Progenitor cell of endocrine pancreas (in vitro differentiated cells): ENCODE measurements around the gene PANK2. TPM values are rescaled to one million over a fixed set of nuclear protein-coding genes. Genes with fewer than 3 reads are reported as not detected.
"Not testable (repeated sequence)": the region's sequence is repeated elsewhere in the genome, so short reads cannot be mapped to it uniquely, and the experiment has no call there.

Experiments
- DNase-seq: peaks from one replicate; pipeline ENCODE4 v3.0.0; 2021; ENCODE audit warnings: low spot score; ENCODE audit not compliant: unreplicated experiment
- H3K27ac Mint-ChIP-seq: 2 replicates; pipeline ENCODE4 v1.8.0; 2021; ENCODE audit warnings: mild to moderate bottlenecking, moderate library complexity, mixed read lengths
- H3K27me3 Mint-ChIP-seq: 2 replicates; pipeline ENCODE4 v1.8.0; 2021; ENCODE audit warnings: mixed read lengths
- H3K36me3 Mint-ChIP-seq: 2 replicates; pipeline ENCODE4 v1.8.0; 2022; ENCODE audit warnings: mixed read lengths; ENCODE audit not compliant: insufficient read depth
- H3K4me1 Mint-ChIP-seq: 2 replicates; pipeline ENCODE4 v1.8.0; 2021; ENCODE audit warnings: low read depth, mixed read lengths
- H3K4me3 Mint-ChIP-seq: 2 replicates; pipeline ENCODE4 v1.8.0; 2021; ENCODE audit warnings: low read depth, mild to moderate bottlenecking, moderate library complexity, mixed read lengths
- H3K9me3 Mint-ChIP-seq: 2 replicates; pipeline ENCODE4 v1.8.0; 2021; ENCODE audit warnings: low read depth, mixed read lengths
- long read RNA-seq: library from polyadenylated mRNA; unstranded; transcript quantifications from one replicate; pipeline ENCODE4 v2.0.0, GENCODE V29; 2020
- total RNA-seq: library from RNA; stranded (reverse); gene quantifications from 2 replicates; pipeline ENCODE4 v1.2.1, GENCODE V29; 2021
- TF ChIP-seq, protein P1 (sequence below): fragments of 200-600 bp; sonication (generic); IDR thresholded peaks from one replicate; pipeline ENCODE4 v1.5.0; 2021; ENCODE audit warnings: antibody characterized with exemption, mild to moderate bottlenecking; ENCODE audit not compliant: unreplicated experiment

PANK2 gene
- 53.8 and 57.6 TPM in 2 replicates for total RNA-seq
- long read RNA-seq, transcript PANK2-209 (7 exons, 1,763 nt), result major isoform, 5 of 30 reads
- long read RNA-seq, partial matches to known transcripts, result 2 of 30 reads
- long read RNA-seq, other reads (novel, unspliced or antisense), result 22 of 30 reads

DNA sequence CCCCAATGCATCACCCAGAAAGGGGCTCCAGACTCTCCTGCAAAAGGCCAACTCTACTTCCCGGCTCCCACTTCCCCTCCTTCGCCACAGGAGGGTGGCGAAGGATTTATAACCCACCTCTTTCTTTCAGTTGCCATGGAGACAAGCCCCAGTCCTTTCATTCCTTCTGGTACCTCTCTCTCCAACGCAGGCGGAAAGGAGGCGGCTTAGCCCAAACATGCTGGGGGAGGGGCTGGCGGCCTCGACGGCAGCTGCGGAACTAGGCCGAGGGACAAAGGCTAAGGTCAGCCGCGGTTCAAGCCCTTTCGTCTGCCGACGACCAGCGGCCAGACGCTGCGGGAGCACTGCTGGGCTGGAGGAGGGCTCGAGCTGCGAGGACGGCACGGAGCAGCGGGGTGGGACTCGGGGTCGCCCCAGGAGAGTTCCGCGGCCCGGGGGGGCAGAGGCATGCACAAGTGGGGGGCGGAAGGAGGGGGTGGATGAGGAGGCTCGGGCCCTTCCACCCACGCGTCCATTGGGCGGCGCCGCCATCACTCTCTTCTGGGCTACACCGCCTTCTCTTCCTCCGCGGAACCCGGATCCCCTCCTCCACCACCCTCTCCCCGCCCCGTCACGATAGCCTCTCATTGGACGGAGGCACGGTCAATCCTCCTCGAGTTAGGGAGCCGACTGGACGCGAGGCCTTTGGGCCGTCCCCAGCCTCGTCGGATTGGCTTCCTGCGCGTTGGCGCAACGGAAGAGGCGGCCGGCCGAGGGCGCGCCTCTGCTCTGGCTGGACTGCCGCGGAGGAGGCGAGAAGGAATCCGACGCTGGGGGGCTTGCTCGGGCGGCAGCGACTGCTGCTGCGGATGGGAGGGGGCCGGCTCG, at the start of gene PANK2:
PANK2 (plus strand) TSS at position 766 of the 867 bp plus-strand sequence.
- DNase-seq, result peak; percentile 97
- H3K4me3 Mint-ChIP-seq, result peak within 1 kb of the TSS; percentile 94
- H3K9me3 Mint-ChIP-seq, result no peaks in the 10 kb centered on the region
- peaks cover 39% of the 10 kb centered on the region for H3K4me1 Mint-ChIP-seq
- peak within 1 kb of the TSS; percentile 96 for H3K27ac Mint-ChIP-seq
- H3K27me3 Mint-ChIP-seq, result no peaks in the 10 kb centered on the region
- TF ChIP-seq, protein P1, sequence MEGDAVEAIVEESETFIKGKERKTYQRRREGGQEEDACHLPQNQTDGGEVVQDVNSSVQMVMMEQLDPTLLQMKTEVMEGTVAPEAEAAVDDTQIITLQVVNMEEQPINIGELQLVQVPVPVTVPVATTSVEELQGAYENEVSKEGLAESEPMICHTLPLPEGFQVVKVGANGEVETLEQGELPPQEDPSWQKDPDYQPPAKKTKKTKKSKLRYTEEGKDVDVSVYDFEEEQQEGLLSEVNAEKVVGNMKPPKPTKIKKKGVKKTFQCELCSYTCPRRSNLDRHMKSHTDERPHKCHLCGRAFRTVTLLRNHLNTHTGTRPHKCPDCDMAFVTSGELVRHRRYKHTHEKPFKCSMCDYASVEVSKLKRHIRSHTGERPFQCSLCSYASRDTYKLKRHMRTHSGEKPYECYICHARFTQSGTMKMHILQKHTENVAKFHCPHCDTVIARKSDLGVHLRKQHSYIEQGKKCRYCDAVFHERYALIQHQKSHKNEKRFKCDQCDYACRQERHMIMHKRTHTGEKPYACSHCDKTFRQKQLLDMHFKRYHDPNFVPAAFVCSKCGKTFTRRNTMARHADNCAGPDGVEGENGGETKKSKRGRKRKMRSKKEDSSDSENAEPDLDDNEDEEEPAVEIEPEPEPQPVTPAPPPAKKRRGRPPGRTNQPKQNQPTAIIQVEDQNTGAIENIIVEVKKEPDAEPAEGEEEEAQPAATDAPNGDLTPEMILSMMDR, result peak; percentile 44
- H3K36me3 Mint-ChIP-seq, result peaks cover 6% of the 10 kb centered on the region

DNA sequence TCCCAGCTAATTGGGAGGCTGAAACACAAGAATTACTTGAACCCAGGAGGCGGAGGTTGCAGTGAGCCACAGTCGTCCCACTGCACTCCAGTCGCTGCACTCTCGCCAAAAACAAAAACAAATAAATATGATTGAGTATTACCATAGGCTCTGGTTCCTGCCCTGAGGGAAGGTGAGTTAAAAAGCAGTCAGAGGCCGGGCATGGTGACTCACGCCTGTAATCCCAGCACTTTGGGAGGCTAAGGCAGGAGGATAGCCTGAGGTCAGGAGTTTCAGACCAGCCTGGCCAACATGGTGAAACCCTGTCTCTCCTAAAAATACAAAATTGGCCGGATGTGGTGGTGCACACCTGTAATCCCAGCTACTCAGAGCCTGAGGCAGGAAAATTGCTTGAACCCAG, 49.0 kb upstream of the PANK2 start:
- H3K36me3 Mint-ChIP-seq, DNase-seq, H3K27me3 Mint-ChIP-seq, H3K9me3 Mint-ChIP-seq, H3K27ac Mint-ChIP-seq, H3K4me1 Mint-ChIP-seq, H3K4me3 Mint-ChIP-seq: not testable (repeated sequence)

DNA sequence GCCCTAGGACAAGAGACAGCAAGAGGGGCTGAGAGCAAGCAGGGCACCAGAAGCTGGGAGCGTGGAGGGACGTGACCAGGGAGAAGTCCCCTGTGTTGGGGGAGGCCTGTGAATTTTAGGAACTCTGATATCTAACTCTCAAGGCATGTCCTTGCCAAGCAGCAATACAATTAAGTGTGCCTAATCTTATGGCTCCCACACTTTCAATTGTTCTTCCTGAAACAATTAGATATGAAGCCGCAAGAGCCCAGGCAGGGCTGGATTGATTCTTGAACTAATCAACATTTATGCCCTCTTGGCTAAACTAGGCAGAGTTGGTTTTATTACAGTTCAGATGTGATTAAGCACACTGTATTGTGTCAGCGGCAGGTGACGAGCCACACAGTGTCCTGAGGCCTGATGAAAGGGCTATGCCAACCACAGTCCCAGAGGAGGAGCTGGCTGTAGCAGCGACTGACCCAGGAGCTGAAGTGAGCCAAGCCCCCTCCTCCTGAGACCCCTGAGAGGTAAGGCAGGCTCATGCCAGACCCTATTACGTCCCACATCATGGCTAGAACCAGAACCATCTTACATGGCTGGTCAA, 46.7 kb upstream of the PANK2 start:
- Mint-ChIP-seq H3K27ac (no peak overlapping the region), H3K4me1 (peaks cover 3% of the 10 kb centered on the region), H3K36me3 (no peaks in the 10 kb centered on the region), H3K4me3 (no peak overlapping the region), H3K27me3 (no peaks in the 10 kb centered on the region), H3K9me3 (no peaks in the 10 kb centered on the region)
- DNase-seq, result no peak
- TF ChIP-seq, protein P1, result no peak

DNA sequence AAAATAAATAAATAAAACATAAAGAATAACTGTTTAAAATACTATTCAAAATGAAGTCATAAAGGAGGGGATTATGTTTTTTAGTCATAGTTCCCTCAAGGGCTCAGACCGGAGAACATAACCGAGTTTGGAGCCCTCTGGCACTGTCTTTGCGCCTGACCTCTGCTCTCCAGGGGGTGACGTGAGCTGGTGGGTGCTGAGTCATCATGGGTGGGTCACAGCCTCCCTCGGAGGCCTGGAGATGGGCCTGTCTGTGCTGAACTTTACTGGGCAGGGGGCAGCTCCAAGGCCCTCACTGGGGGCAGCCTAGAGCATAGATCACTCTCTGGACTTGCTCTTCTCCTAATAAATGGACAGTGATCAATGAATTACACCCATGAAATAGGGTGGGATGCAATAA, 45.7 kb upstream of the PANK2 start:
- Mint-ChIP-seq H3K27ac (no peak overlapping the region), H3K27me3 (no peaks in the 10 kb centered on the region), H3K4me3 (no peak overlapping the region), H3K9me3 (no peaks in the 10 kb centered on the region), H3K4me1 (peaks cover 7% of the 10 kb centered on the region), H3K36me3 (no peaks in the 10 kb centered on the region)
- TF ChIP-seq, protein P1, result no peak
- DNase-seq, result no peak

DNA sequence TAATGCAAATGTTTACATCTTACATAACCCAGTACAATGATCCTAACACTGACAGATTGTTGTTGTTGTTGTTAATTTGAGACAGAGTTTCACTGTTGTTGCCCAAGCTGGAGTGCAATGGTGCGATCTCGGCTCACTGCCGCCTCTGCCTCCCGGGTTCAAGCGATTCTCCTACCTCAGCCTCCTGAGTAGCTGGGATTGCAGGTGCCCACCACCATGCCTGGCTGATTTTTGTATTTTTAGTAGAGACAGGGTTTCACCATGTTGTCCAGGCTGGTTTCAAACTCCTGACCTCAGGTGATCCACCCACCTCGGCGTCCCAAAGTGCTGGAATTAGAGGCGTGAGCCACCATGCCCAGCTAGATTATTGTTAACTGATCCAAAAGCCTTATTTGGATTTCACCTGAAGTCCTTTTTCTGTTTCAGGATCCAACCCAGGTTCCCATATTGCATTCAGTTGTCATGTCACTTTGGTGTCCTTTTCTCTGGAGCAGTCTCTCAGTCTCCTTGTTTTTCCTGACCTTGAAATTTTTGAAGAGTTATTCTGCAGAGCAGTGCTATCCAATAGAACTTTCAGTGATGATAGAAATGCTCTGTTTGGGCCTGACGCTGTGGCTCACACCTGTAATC, 45.1 kb upstream of the PANK2 start:
- not testable (repeated sequence) for DNase-seq, H3K27me3 Mint-ChIP-seq, H3K4me3 Mint-ChIP-seq, H3K27ac Mint-ChIP-seq, H3K9me3 Mint-ChIP-seq, H3K36me3 Mint-ChIP-seq
- H3K4me1 Mint-ChIP-seq, result peaks cover 11% of the 10 kb centered on the region

DNA sequence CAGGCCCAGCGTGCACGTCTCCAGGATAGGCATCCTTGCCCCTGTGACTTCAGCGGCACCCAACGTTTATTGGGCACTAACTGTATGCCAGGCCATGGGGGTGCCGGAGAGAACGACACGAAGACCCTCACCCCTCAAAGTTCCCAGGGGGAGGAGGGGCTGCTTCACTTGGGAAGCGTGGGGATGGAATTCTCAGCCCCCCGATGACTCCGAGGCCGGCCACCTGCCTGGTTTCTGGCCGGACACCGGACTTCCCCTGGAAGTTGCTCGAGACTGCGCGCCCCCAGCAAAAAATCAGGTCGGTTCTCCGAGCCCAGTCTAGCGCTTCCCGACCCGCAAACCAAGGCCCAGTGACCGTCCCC, 42.8 kb upstream of the PANK2 start:
- DNase-seq, result peak; percentile 19
- H3K9me3 Mint-ChIP-seq, result no peaks in the 10 kb centered on the region
- H3K4me3 Mint-ChIP-seq, result peak overlapping the region; percentile 83
- no peaks in the 10 kb centered on the region for H3K27me3 Mint-ChIP-seq
- H3K36me3 Mint-ChIP-seq, result no peaks in the 10 kb centered on the region
- peaks cover 11% of the 10 kb centered on the region for H3K4me1 Mint-ChIP-seq
- TF ChIP-seq, protein P1, result no peak
- H3K27ac Mint-ChIP-seq, result peak overlapping the region; percentile 95
